Activated naive CD4-positive, alpha-beta T cell (primary cell): ENCODE data around the gene CNIH1.
"Not testable (repeated sequence)": the region's sequence is repeated elsewhere in the genome, so short reads cannot be mapped to it uniquely, and the experiment has no call there.

ENCODE experiments used
- DNase-seq, 4 experiments: peaks; one replicate each; lab custom pipeline; 2025; lab: John Stamatoyannopoulos, UW

Gene CNIH1

DNA sequence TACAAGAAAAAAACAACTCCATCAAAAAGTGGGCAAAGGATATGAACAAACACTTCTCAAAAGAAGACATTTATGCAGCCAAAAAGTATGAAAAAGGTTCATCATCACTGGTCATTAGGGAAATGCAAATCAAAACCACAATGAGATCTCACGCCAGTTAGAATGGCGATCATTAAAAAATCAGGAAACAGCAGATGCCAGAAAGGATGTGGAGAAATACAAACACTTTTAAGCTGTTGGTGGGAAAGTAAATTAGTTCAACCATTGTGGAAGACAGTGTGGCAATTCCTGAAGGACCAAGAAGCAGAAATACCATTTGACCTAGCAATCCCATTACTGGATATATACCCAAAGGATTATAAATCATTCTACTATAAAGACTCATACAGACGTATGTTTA lies 60.6 kb downstream of the CNIH1 start:
- DNase-seq = not testable (repeated sequence)

DNA sequence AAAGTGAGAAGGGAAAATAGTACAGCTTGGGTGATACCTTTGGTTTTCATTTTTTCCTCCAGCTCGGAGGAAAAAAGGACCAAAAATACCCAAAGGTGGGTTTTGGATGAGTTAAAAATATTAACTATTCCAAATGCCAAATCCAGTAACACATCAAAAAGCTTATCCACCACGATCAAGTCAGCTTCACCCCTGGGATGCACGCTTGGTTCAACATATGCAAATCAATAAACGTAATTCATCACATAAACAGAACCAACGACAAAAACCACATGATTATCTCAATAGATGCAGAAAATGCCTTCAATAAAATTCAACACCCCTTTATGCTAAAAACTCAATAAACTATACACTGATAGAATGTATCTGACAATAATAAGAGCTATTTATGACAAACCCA lies 62.3 kb downstream of the CNIH1 start:
- DNase-seq = not testable (repeated sequence)

DNA sequence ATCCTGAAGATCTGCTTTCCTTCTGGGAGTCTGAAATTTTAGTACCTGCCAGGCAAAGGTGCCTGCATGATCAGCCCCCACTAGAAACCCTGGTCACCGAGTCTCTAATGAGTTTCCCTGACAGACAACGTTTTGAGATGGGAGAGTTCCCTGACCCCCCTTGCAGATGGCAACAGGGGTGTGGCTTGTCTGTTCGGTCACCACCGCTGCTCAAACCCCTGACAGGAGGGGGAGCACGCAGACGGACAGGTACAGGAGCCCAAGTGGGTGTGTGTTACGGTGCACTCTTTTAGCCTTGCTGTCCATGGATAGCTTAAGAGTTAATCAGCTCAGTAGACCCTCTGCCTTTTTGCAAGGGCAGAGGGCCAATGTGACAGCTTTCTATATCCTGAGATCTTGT lies 63.7 kb downstream of the CNIH1 start:
- no peak for DNase-seq

DNA sequence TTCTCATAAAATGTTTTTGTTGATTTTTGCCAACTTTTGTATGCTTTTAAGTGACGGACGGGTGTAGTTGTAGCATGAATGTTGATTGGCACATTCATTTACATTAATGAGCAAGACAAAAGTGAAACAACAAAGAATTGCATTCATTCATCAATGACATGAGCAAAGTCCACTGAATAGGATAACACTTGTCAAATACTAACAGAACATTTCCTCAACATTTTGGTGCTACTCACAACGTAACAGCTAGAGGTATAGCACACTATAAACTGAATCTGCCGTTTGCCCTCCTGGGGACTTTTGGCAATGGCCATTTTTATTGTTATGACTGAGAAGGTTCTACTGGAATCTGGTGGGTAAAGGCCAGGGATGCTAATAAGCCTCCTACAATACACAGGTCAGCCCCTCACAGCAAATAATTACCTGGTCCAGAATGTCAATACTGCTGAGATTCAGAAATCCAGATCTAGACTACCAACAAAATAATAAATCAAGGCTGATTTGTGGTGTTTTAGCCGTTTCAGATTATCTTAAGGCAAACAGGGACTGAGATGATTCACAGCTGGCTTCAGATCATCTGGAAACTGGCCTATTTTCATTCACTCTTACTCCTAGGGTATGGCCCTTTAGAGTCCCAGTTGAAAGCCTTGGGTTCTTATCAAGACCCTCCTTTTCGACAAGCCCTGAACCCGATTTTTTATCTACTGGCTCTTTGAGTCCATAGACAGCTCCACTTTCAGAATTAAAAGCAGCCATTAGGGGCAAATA lies 66.9 kb downstream of the CNIH1 start:
- DNase-seq = no peak
